Measurements from ENCODE around the gene VGLL4. TPM values are rescaled to one million over a fixed set of nuclear protein-coding genes. Genes with fewer than 3 reads are reported as not detected.

VGLL4 gene
- polyA plus RNA-seq, 3 donors = 108 to 117 (median 109) TPM

- no peak for DNase-seq (ENCODE audit: extremely low read depth in 1 of 11, low read depth in 9 of 11, low spot score in 4 of 11)
These were observed 94.1 kb downstream of the VGLL4 start for GRCh38 chr3:11549580-11550140.

- no peak for DNase-seq (ENCODE audit: extremely low read depth in 1 of 11, low read depth in 9 of 11, low spot score in 4 of 11)
These were observed 95.0 kb downstream of the VGLL4 start for GRCh38 chr3:11548721-11549131.

GRCh38 chr3:11547498-11547897 lies 96.2 kb downstream of the VGLL4 start:
- no peak for DNase-seq (ENCODE audit: extremely low read depth in 1 of 11, low read depth in 9 of 11, low spot score in 4 of 11)

GRCh38 chr3:11546657-11547302 lies 96.9 kb downstream of the VGLL4 start:
- no peak for DNase-seq (ENCODE audit: extremely low read depth in 1 of 11, low read depth in 9 of 11, low spot score in 4 of 11)

GRCh38 chr3:11545186-11545851 lies 98.4 kb downstream of the VGLL4 start:
- no peak for DNase-seq (ENCODE audit: extremely low read depth in 1 of 11, low read depth in 9 of 11, low spot score in 4 of 11)

- DNase-seq (ENCODE audit: extremely low read depth in 1 of 11, low read depth in 9 of 11, low spot score in 4 of 11) = no peak
These were observed 99.1 kb downstream of the VGLL4 start for GRCh38 chr3:11544412-11545181.

GRCh38 chr3:11543948-11544387 lies 99.7 kb downstream of the VGLL4 start:
- DNase-seq (ENCODE audit: extremely low read depth in 1 of 11, low read depth in 9 of 11, low spot score in 4 of 11) = no peak

GRCh38 chr3:11543141-11543947 lies 100.4 kb downstream of the VGLL4 start:
- no peak for DNase-seq (ENCODE audit: extremely low read depth in 1 of 11, low read depth in 9 of 11, low spot score in 4 of 11)

GRCh38 chr3:11542551-11542950 lies 101.2 kb downstream of the VGLL4 start:
- no peak for DNase-seq (ENCODE audit: extremely low read depth in 1 of 11, low read depth in 9 of 11, low spot score in 4 of 11)

- DNase-seq (ENCODE audit: extremely low read depth in 1 of 11, low read depth in 9 of 11, low spot score in 4 of 11) = no peak
These were observed 102.1 kb downstream of the VGLL4 start for GRCh38 chr3:11541321-11542303.

GRCh38 chr3:11539677-11540076 lies 104.0 kb downstream of the VGLL4 start:
- no peak for DNase-seq (ENCODE audit: extremely low read depth in 1 of 11, low read depth in 9 of 11, low spot score in 4 of 11)

GRCh38 chr3:11539218-11539617 lies 104.5 kb downstream of the VGLL4 start:
- DNase-seq (ENCODE audit: extremely low read depth in 1 of 11, low read depth in 9 of 11, low spot score in 4 of 11) = no peak

GRCh38 chr3:11538581-11538980 lies 105.1 kb downstream of the VGLL4 start:
- no peak for DNase-seq (ENCODE audit: extremely low read depth in 1 of 11, low read depth in 9 of 11, low spot score in 4 of 11)

GRCh38 chr3:11536936-11537612 lies 106.6 kb downstream of the VGLL4 start:
- no peak for DNase-seq (ENCODE audit: extremely low read depth in 1 of 11, low read depth in 9 of 11, low spot score in 4 of 11)

- no peak for DNase-seq (ENCODE audit: extremely low read depth in 1 of 11, low read depth in 9 of 11, low spot score in 4 of 11)
These were observed 107.4 kb downstream of the VGLL4 start for GRCh38 chr3:11536132-11536935.

- DNase-seq (ENCODE audit: extremely low read depth in 1 of 11, low read depth in 9 of 11, low spot score in 4 of 11) = no peak
These were observed 108.3 kb downstream of the VGLL4 start for GRCh38 chr3:11535243-11535960.

All from renal cortex interstitium (tissue), 11 donors.